Upper lobe of left lung (tissue), 6 donors: ENCODE results near the gene KRABD2.

Experiments
- ATAC-seq, 2 donors: fragments of 200-7000 bp; cut with Tn5 transposase; one replicate each; pipeline ENCODE4 v1.9.1; 2022; ENCODE audit warnings: mild to moderate bottlenecking in 2 of 2, moderate library complexity in 2 of 2; ENCODE audit not compliant: low FRiP score in 2 of 2
- DNase-seq, 2 donors: peaks; one replicate each; pipeline ENCODE4 v3.0.0-alpha.2; 2019 to 2020
- H3K27ac ChIP-seq, 4 donors: fragments of 200-600 bp; sonication (generic); one replicate each; pipeline ENCODE4 v1.5.1; 2016 to 2019
- H3K27me3 ChIP-seq, 4 donors: fragments of 200-600 bp; sonication (generic); one replicate each; pipeline ENCODE4 v1.5.1; 2017 to 2019
- H3K36me3 ChIP-seq, 4 donors: fragments of 200-600 bp; sonication (generic); one replicate each; pipeline ENCODE4 v1.5.1; 2016 to 2019
- H3K4me1 ChIP-seq, 4 donors: fragments of 200-600 bp; sonication (generic); one replicate each; pipeline ENCODE4 v1.5.1; 2018 to 2019
- H3K4me3 ChIP-seq, 4 donors: fragments of 200-600 bp; sonication (generic); one replicate each; pipeline ENCODE4 v1.5.1; 2017 to 2019; ENCODE audit warnings: mild to moderate bottlenecking in 2 of 4, moderate library complexity in 1 of 4
- H3K9me3 ChIP-seq, 4 donors: fragments of 200-600 bp; sonication (generic); one replicate each; pipeline ENCODE4 v1.5.1; 2018 to 2019
- CTCF ChIP-seq, 6 experiments: fragments of 450-650 bp in 4 of 6; fragments of 200-600 bp in 2 of 6; sonication (generic) in 2 of 6; IDR thresholded peaks; one replicate each; pipeline ENCODE4 v1.5.1; 2016 to 2019; ENCODE audit warnings: antibody characterized with exemption in 6 of 6
- EP300 ChIP-seq, 4 donors: sonication (generic); formaldehyde crosslinking; IDR thresholded peaks; one replicate each; pipeline ENCODE4 v1.5.1; 2017; ENCODE audit warnings: antibody characterized with exemption in 4 of 4, control low read depth in 2 of 4
- POLR2A ChIP-seq, 4 donors: fragments of 450-650 bp; IDR thresholded peaks; one replicate each; pipeline ENCODE4 v1.5.1; 2016 to 2017; ENCODE audit warnings: antibody characterized with exemption in 4 of 4, mild to moderate bottlenecking in 2 of 4
- POLR2AphosphoS5 ChIP-seq, 2 donors: sonication (generic); formaldehyde crosslinking; IDR thresholded peaks; one replicate each; pipeline ENCODE4 v1.5.1; 2017; ENCODE audit warnings: antibody characterized with exemption in 2 of 2
- WGBS, 2 donors: methylation state at CpG; one replicate each; pipeline ENCODE4 v1.1.5; 2017 to 2018; 5-methylcytosine and 5-hydroxymethylcytosine counted together
- donor health status: DM: no; HTN: no; CAD: no; lungs with moderate emphysema.
- donor health status: DM: no; HTN: yes; CAD: no; lungs with severe emphysema.

KRABD2 gene

GRCh38 chr17:8338753-8339140, 37.8 kb downstream of the KRABD2 start:
- Histone ChIP-seq H3K4me1 (peaks cover 0 to 13% (median 4%) of the 10 kb centered on the region in 4 donors), H3K27ac (no peak overlapping the region), H3K9me3 (no peaks in the 10 kb centered on the region), H3K27me3 (no peaks in the 10 kb centered on the region), H3K36me3 (no peaks in the 10 kb centered on the region), H3K4me3 (no peak overlapping the region)
- 85 to 89% methylated on average over 5 of the region's 5 CpGs for WGBS, 2 donors
- DNase-seq (no peak), ATAC-seq (no peak)
- no peak for TF ChIP-seq EP300 (IDR thresholded peaks at IDR 0.05)

- Histone ChIP-seq H3K4me3 (no peak overlapping the region), H3K27ac (no peak overlapping the region), H3K9me3 (no peaks in the 10 kb centered on the region), H3K27me3 (no peaks in the 10 kb centered on the region), H3K4me1 (peaks cover 0 to 13% (median 4%) of the 10 kb centered on the region in 4 donors), H3K36me3 (no peaks in the 10 kb centered on the region)
- 26 to 36% methylated on average over 11 of the region's 11 CpGs for WGBS, 2 donors
- TF ChIP-seq POLR2A (IDR thresholded peaks at IDR 0.05) (no peak), EP300 (IDR thresholded peaks at IDR 0.05) (no peak), POLR2AphosphoS5 (IDR thresholded peaks at IDR 0.05) (no peak), CTCF (IDR thresholded peaks at IDR 0.05) (no peak)
- no peak for DNase-seq
- no peak for ATAC-seq
Measured at GRCh38 chr17:8337802-8338752, 38.4 kb downstream of the KRABD2 start.

GRCh38 chr17:8333281-8333680, 43.2 kb downstream of the KRABD2 start:
- 74 to 93% methylated on average over 3 to 4 of the region's 4 CpGs for WGBS, 2 donors
- TF ChIP-seq CTCF (IDR thresholded peaks at IDR 0.05), result no peak
- TF ChIP-seq EP300 (IDR thresholded peaks at IDR 0.05), result no peak
- no peak for TF ChIP-seq POLR2AphosphoS5 (IDR thresholded peaks at IDR 0.05)
- no peak for TF ChIP-seq POLR2A (IDR thresholded peaks at IDR 0.05)
- Histone ChIP-seq H3K4me1 (peaks cover 0 to 11% (median 4%) of the 10 kb centered on the region in 4 donors), H3K36me3 (no peaks in the 10 kb centered on the region), H3K27ac (no peak overlapping the region), H3K9me3 (no peaks in the 10 kb centered on the region), H3K27me3 (no peaks in the 10 kb centered on the region), H3K4me3 (no peak overlapping the region)
- no peak for ATAC-seq
- no peak for DNase-seq

GRCh38 chr17:8332688-8333087, 43.8 kb downstream of the KRABD2 start:
- H3K36me3 ChIP-seq, result no peaks in the 10 kb centered on the region
- H3K4me3 ChIP-seq, result no peak overlapping the region
- peaks cover 0 to under 1% (median 0%) of the 10 kb centered on the region in 4 donors for H3K27me3 ChIP-seq
- TF ChIP-seq POLR2AphosphoS5 (IDR thresholded peaks at IDR 0.05) (no peak), EP300 (IDR thresholded peaks at IDR 0.05) (no peak), CTCF (IDR thresholded peaks at IDR 0.05) (no peak), POLR2A (IDR thresholded peaks at IDR 0.05) (no peak)
- 45 to 49% methylated on average over 5 of the region's 5 CpGs for WGBS, 2 donors
- no peak for DNase-seq
- no peak for ATAC-seq
- H3K4me1 ChIP-seq, result peaks cover 0 to 7% (median under 1%) of the 10 kb centered on the region in 4 donors
- H3K27ac ChIP-seq, result no peak overlapping the region
- no peaks in the 10 kb centered on the region for H3K9me3 ChIP-seq

GRCh38 chr17:8332128-8332527, 44.4 kb downstream of the KRABD2 start:
- Histone ChIP-seq H3K9me3 (no peaks in the 10 kb centered on the region), H3K4me1 (peaks cover 0 to 11% (median 3%) of the 10 kb centered on the region in 4 donors), H3K27me3 (peaks cover 0 to 5% (median 0%) of the 10 kb centered on the region in 4 donors), H3K27ac (no peak overlapping the region), H3K36me3 (no peaks in the 10 kb centered on the region), H3K4me3 (no peak overlapping the region)
- no peak for DNase-seq
- TF ChIP-seq EP300 (IDR thresholded peaks at IDR 0.05), result no peak
- TF ChIP-seq CTCF (IDR thresholded peaks at IDR 0.05), result no peak
- no peak for TF ChIP-seq POLR2A (IDR thresholded peaks at IDR 0.05)
- TF ChIP-seq POLR2AphosphoS5 (IDR thresholded peaks at IDR 0.05), result no peak
- 91 to 93% methylated on average over 2 of the region's 2 CpGs for WGBS, 2 donors
- ATAC-seq, result no peak
